COLO829 (cell line): ENCODE results near the gene ACVR1.

ENCODE experiments used
- DNase-seq: peaks from one replicate; pipeline ENCODE4 v3.0.0; 2012; ENCODE audit warnings: low spot score

ACVR1 gene

GRCh38 chr2:157789933-157790511 is 86.1 kb downstream of the ACVR1 start:
- no peak for DNase-seq

GRCh38 chr2:157789256-157789655 is 86.9 kb downstream of the ACVR1 start:
- no peak for DNase-seq

GRCh38 chr2:157788201-157788600 is 87.9 kb downstream of the ACVR1 start:
- no peak for DNase-seq

- DNase-seq: no peak
Observed at GRCh38 chr2:157787364-157787938, 88.7 kb downstream of the ACVR1 start.

- DNase-seq: no peak
Observed at GRCh38 chr2:157786663-157787363, 89.3 kb downstream of the ACVR1 start.

GRCh38 chr2:157785866-157786662 is 90.1 kb downstream of the ACVR1 start:
- no peak for DNase-seq

GRCh38 chr2:157785200-157785599 is 90.9 kb downstream of the ACVR1 start:
- no peak for DNase-seq

- DNase-seq: no peak
Observed at GRCh38 chr2:157784823-157785175, 91.3 kb downstream of the ACVR1 start.

GRCh38 chr2:157784169-157784822 is 91.8 kb downstream of the ACVR1 start:
- no peak for DNase-seq

GRCh38 chr2:157783245-157783644 is 92.9 kb downstream of the ACVR1 start:
- DNase-seq: no peak

- DNase-seq: no peak
Observed at GRCh38 chr2:157782057-157782845, 93.9 kb downstream of the ACVR1 start.

GRCh38 chr2:157780211-157780610 is 95.9 kb downstream of the ACVR1 start:
- DNase-seq: no peak

- DNase-seq: no peak
Observed at GRCh38 chr2:157779794-157780193, 96.3 kb downstream of the ACVR1 start.

- DNase-seq: peak; percentile 54
Observed at GRCh38 chr2:157777427-157777826, 98.7 kb downstream of the ACVR1 start.

GRCh38 chr2:157771234-157771633 is 104.9 kb downstream of the ACVR1 start:
- DNase-seq: no peak

- no peak for DNase-seq
Observed at GRCh38 chr2:157769856-157770255, 106.3 kb downstream of the ACVR1 start.

GRCh38 chr2:157764386-157764785 is 111.7 kb downstream of the ACVR1 start:
- DNase-seq: no peak

GRCh38 chr2:157761520-157761919 is 114.6 kb downstream of the ACVR1 start:
- no peak for DNase-seq

- no peak for DNase-seq
Observed at GRCh38 chr2:157760949-157761348, 115.2 kb downstream of the ACVR1 start.

GRCh38 chr2:157759855-157760254 is 116.3 kb downstream of the ACVR1 start:
- no peak for DNase-seq

GRCh38 chr2:157758586-157758985 is 117.5 kb downstream of the ACVR1 start:
- no peak for DNase-seq

- no peak for DNase-seq
Observed at GRCh38 chr2:157757500-157757899, 118.6 kb downstream of the ACVR1 start.
